Smooth muscle cell (in vitro differentiated cells): Measurements from ENCODE around the gene CDC42BPB. TPM values are rescaled to one million over a fixed set of nuclear protein-coding genes. Genes with fewer than 3 reads are reported as not detected.

Source experiments
- DNase-seq: peaks from one replicate; lab custom pipeline; 2025; ENCODE audit not compliant: unreplicated experiment; lab: John Stamatoyannopoulos, UW
- H2AFZ ChIP-seq: fragments of 200-600 bp; sonication (generic); 2 replicates; pipeline ENCODE4 v1.6.0; 2016; ENCODE audit warnings: antibody characterized with exemption, low read depth, mild to moderate bottlenecking
- H3F3A ChIP-seq: fragments of 200-600 bp; sonication (generic); 2 replicates; pipeline ENCODE4 v1.6.0; 2017; ENCODE audit warnings: antibody characterized with exemption, low read depth
- H3K27ac ChIP-seq: fragments of 200-600 bp; sonication (generic); 2 replicates; pipeline ENCODE4 v1.5.1; 2016; ENCODE audit warnings: low read depth, mild to moderate bottlenecking
- H3K27me3 ChIP-seq: fragments of 200-600 bp; sonication (generic); 2 replicates; pipeline ENCODE4 v1.6.1; 2016; ENCODE audit warnings: low read depth, mild to moderate bottlenecking
- H3K36me3 ChIP-seq: fragments of 200-600 bp; sonication (generic); 2 replicates; pipeline ENCODE4 v1.5.1; 2016; ENCODE audit warnings: low read depth
- H3K4me1 ChIP-seq: fragments of 200-600 bp; sonication (generic); 2 replicates; pipeline ENCODE4 v1.5.1; 2016; ENCODE audit warnings: low read depth
- H3K4me2 ChIP-seq: fragments of 200-600 bp; sonication (generic); 2 replicates; pipeline ENCODE4 v1.6.0; 2016; ENCODE audit warnings: mild to moderate bottlenecking
- H3K4me3 ChIP-seq: fragments of 200-600 bp; sonication (generic); 2 replicates; pipeline ENCODE4 v1.5.1; 2016; ENCODE audit warnings: mild to moderate bottlenecking
- H3K79me2 ChIP-seq: fragments of 200-600 bp; sonication (generic); 2 replicates; pipeline ENCODE4 v1.6.0; 2016; ENCODE audit warnings: low read depth, mild to moderate bottlenecking
- H3K9ac ChIP-seq: fragments of 200-600 bp; sonication (generic); 2 replicates; pipeline ENCODE4 v1.6.0; 2016; ENCODE audit warnings: low read depth
- H3K9me3 ChIP-seq: fragments of 200-600 bp; sonication (generic); replicated peaks from 2 replicates; pipeline ENCODE4 v1.5.1; 2016; ENCODE audit warnings: low read depth
- H4K20me1 ChIP-seq: fragments of 200-600 bp; sonication (generic); 2 replicates; pipeline ENCODE4 v1.6.0; 2016; ENCODE audit warnings: low read depth
- CTCF ChIP-seq: fragments of 200-600 bp; sonication (generic); IDR thresholded peaks from 2 replicates; pipeline ENCODE4 v1.5.1; 2017; ENCODE audit warnings: borderline replicate concordance, mild to moderate bottlenecking, antibody characterized with exemption; ENCODE audit not compliant: insufficient read depth, poor library complexity, severe bottlenecking
- WGBS: methylation state at CpG from one replicate; pipeline ENCODE4 v1.1.7; 2016; ENCODE audit warnings: low lambda C conversion rate; 5-methylcytosine and 5-hydroxymethylcytosine counted together
- polyA plus RNA-seq: library from polyadenylated mRNA; unstranded; fragments of >200 nt; fragmentation: Nextera tagmentation; extraction: Ambion mirVana; gene quantifications from 2 replicates; pipeline ENCODE4 v1.2.1, GENCODE V29; 2016
- total RNA-seq: library from RNA; depleted of rRNA; stranded (reverse); fragments of >200 nt; gene quantifications from 2 replicates; pipeline ENCODE4 v1.2.3, GENCODE V29; 2014

The CDC42BPB gene
- total and polyA plus RNA-seq, 2 experiments from 2014 or later: 11.3 to 71.2 TPM

DNA sequence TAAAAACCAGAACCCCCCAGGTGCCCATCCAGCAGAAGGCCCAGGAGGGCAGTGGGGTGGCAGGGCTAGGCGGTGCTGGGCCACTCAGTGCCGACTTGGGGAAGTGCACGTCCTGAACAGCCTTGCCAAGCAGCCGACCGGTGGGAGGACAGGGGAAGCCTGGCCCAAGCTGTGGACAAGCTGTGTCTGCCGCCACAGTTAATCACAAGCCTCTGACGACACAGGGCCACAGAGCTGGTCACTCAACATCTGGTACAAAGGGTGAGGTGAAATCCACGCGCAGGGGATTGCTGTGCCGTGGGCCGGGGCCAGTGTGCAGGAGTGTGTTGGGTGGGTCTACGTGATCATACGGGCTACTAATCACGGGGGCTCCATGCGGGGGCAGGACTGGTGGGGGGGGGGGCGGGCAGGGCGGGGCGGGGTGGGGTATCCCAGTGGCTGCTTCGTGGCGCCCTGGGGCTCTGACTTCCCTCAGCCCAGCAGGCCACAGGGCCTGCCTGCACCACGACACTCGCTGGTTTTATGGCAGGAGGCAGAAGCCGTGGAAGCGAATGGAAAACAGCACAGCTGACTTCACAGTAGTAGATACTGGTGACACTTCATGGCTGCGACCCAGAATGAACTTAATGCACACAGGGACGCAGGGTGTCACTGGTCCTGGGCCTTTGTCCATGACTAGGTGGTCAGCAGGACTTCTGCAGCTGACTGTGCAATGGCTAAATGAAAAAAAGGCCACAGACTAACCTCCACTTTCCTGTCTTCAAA, 124.7 kb downstream of the CDC42BPB start:
- Histone ChIP-seq H3K79me2 (no peaks in the 10 kb centered on the region), H3K9ac (no peak overlapping the region), H3K27ac (no peak overlapping the region), H3F3A (peaks cover 13% of the 10 kb centered on the region), H3K9me3 (no peaks in the 10 kb centered on the region), H3K4me1 (peaks cover 13% of the 10 kb centered on the region), H3K4me2 (no peak overlapping the region), H2AFZ (no peak overlapping the region), H3K27me3 (peaks cover 34% of the 10 kb centered on the region), H3K36me3 (no peaks in the 10 kb centered on the region), H3K4me3 (no peak overlapping the region), H4K20me1 (peaks cover 74% of the 10 kb centered on the region)
- DNase-seq: no peak
- TF ChIP-seq CTCF: no peak
- 89% methylated on average over 21 of the region's 26 CpGs for WGBS

GRCh38 chr14:102931580-102932285, 125.6 kb downstream of the CDC42BPB start:
- Histone ChIP-seq H4K20me1 (peaks cover 69% of the 10 kb centered on the region), H3K27ac (no peak overlapping the region), H3K9me3 (no peaks in the 10 kb centered on the region), H3K4me1 (peaks cover 13% of the 10 kb centered on the region), H3F3A (peaks cover 13% of the 10 kb centered on the region), H3K4me2 (no peak overlapping the region), H3K79me2 (no peaks in the 10 kb centered on the region), H3K36me3 (no peaks in the 10 kb centered on the region), H3K27me3 (peaks cover 40% of the 10 kb centered on the region), H3K9ac (no peak overlapping the region), H2AFZ (no peak overlapping the region), H3K4me3 (no peak overlapping the region)
- DNase-seq: no peak
- no peak for TF ChIP-seq CTCF
- 94% methylated on average over 12 of the region's 12 CpGs for WGBS

DNA sequence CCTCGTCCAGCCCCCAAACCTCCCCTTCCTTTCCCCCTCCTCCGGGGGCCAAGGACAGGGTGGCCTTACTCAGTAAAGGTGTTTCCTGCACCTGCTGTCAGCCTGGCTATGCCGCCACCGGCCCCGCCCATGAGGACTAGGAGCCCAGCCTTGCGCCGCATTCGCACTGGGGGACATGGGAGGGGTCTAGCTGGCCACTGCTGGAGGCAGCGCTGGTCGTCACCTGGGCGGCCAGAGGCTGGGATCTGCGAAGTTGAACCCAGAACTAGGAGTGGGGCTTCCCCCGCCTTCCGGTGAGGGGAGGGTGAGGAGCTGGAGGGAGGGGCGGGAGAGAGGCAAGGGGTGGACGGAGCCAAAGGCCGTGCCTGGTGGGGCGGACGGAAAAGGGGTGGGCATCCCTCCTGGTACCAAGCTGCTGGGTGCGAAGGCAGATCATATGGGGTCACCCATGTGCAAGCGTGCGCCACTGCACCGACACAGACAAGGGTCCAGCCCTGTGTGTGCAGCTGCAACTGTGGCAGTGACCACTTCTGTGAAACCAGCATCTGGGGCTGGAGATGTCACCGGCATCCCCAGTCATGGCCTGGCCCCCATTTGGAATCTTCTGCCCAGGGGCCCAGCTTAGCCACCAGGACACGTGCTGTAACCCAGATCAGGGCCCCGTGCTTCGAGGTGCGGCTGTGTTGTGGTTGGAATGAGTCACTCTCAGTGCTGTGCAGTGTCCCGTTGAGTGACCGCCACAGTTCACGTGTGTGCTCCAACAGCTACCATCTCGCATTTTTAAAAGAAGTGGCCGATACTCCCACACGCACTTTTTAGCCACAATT, 126.4 kb downstream of the CDC42BPB start:
- DNase-seq: no peak
- 40% methylated on average over 34 of the region's 34 CpGs for WGBS

More for the DNA sequence above, 126.4 kb downstream of the CDC42BPB start:
- Histone ChIP-seq H3K4me1 (peaks cover 13% of the 10 kb centered on the region), H3K9ac (no peak overlapping the region), H3K79me2 (no peaks in the 10 kb centered on the region), H3F3A (peaks cover 9% of the 10 kb centered on the region), H3K4me2 (peak overlapping the region; percentile 96), H2AFZ (no peak overlapping the region), H4K20me1 (peaks cover 61% of the 10 kb centered on the region), H3K9me3 (no peaks in the 10 kb centered on the region), H3K4me3 (no peak overlapping the region), H3K27me3 (peaks cover 47% of the 10 kb centered on the region), H3K36me3 (no peaks in the 10 kb centered on the region), H3K27ac (no peak overlapping the region)
- no peak for TF ChIP-seq CTCF
